GM13977 (cell line): ENCODE results near the gene MARS1.

Experiments used
- DNase-seq: peaks from one replicate; pipeline ENCODE4 v3.0.0; 2012; ENCODE audit warnings: low spot score
- in situ Hi-C: fragments of 300-500 bp; cut with MboI; formaldehyde crosslinking; loops from one replicate; pipeline ENCODE4 v1.12.0; 2022; ENCODE audit warnings: low sequenced_read_pairs, low pct_unique_long_range_greater_than_20kb, mixed read lengths, inconsistent platforms; ENCODE audit not compliant: unreplicated experiment
- TF ChIP-seq, protein P1 (sequence below): IDR thresholded peaks from 2 replicates; pipeline ENCODE4 v1.5.1; 2012; ENCODE audit warnings: mild to moderate bottlenecking, control low read depth; ENCODE audit not compliant: insufficient read depth; ENCODE audit errors: extremely low read depth, missing control alignments

The MARS1 gene

DNA sequence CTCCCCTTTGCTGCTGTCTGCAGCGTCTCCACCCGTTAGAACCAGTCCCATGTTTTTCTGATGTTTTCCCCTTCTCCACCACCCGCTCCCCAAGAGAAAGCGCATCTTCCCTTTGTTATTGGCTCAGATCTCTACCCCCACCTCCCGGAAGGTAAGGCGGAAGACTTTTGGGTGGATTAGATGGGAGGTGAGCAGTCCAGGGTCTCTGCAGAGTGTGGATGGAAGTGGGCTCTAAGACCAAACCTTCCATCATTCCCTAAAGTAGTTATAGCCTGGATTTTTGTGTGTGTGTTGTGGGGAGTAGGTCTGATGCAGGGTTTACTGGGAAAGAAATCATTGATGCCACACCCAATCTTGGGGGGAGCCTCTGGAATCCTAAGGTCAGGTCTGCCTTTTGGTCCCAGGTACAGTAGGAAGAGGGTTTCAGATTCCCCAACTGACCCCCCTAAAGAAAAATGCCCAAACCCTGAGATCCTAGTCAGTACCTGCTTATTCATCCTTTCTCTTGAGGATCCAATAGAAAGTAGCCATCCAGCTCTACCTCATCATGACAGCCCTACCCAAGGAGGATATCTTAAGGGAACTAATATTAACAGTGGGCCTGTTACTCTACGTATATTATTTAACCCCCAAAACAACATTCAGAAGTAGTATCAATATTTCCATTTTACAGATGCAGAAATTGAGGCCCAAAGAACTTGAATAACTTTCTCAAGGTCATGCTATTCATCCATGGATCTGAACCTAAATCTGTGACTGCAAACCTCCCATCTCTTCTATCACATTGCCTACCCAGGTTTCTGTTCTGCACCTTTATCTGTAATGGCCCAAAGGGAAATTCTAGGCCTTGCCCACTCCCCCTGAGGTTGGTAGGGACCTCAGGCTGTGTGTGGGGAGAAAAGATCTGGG lies 63.0 kb downstream of the MARS1 start:
- in situ Hi-C loops = no loop called here
- no peak for DNase-seq
- TF ChIP-seq, protein P1, sequence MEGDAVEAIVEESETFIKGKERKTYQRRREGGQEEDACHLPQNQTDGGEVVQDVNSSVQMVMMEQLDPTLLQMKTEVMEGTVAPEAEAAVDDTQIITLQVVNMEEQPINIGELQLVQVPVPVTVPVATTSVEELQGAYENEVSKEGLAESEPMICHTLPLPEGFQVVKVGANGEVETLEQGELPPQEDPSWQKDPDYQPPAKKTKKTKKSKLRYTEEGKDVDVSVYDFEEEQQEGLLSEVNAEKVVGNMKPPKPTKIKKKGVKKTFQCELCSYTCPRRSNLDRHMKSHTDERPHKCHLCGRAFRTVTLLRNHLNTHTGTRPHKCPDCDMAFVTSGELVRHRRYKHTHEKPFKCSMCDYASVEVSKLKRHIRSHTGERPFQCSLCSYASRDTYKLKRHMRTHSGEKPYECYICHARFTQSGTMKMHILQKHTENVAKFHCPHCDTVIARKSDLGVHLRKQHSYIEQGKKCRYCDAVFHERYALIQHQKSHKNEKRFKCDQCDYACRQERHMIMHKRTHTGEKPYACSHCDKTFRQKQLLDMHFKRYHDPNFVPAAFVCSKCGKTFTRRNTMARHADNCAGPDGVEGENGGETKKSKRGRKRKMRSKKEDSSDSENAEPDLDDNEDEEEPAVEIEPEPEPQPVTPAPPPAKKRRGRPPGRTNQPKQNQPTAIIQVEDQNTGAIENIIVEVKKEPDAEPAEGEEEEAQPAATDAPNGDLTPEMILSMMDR = no peak

DNA sequence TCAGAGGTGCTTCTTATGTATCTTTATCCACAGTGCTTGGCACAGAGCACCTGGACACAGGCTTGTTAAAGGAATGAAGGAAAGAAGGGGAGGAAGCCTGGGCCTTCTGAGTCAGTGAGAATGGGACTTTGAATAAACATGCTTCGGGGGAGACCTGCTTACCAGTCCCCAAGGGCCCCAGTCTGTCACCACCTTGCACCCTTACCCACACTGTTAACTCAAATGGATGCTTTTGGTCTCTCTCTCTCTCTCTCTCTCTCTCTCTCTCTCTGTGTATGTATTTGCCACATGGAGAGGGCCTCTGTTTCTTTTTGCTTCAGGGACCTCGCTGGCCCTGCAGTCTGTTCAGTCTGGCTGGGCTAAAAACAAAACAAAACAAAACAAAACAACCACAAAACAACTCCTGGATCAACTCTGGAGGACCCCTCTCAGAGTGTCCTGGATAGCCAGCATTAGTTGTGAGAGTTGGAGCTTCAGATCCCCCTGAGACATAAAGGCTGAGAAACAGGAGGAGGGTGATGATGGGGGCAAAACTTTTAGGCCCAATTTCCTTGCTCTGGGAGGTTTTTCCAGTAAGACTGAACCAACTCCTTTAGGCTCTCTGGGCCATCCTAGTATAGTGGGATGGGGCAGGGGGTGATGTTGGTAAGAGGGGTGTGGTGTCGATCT lies 63.9 kb downstream of the MARS1 start:
- TF ChIP-seq, protein P1 = no peak
- DNase-seq = no peak
- in situ Hi-C loops = no loop called here

DNA sequence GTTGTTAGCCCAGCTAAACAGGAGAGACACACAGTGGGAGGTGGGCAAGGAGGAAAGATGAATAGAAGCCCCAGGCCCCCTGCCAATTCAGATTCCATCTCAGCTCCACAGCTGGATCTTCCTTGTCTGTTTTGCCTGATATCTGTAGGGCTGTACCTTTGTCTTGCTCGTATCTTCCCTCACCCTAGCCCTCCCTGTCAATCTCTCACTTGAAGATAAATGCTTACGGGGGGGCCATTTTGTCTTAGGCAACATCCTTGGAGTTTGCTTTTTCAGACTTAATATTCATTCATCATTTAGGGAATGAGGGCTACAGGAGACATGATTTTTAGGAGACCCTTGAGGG lies 64.4 kb downstream of the MARS1 start:
- in situ Hi-C loops = no loop called here
- TF ChIP-seq, protein P1 = no peak
- no peak for DNase-seq

- in situ Hi-C loops = no loop called here
- TF ChIP-seq, protein P1 = no peak
- DNase-seq = no peak
These were observed 65.0 kb downstream of the MARS1 start for GRCh38 chr12:57552835-57553313.

GRCh38 chr12:57553343-57554202 lies 65.7 kb downstream of the MARS1 start:
- in situ Hi-C loops = no loop called here
- no peak for DNase-seq
- TF ChIP-seq, protein P1 = no peak

DNA sequence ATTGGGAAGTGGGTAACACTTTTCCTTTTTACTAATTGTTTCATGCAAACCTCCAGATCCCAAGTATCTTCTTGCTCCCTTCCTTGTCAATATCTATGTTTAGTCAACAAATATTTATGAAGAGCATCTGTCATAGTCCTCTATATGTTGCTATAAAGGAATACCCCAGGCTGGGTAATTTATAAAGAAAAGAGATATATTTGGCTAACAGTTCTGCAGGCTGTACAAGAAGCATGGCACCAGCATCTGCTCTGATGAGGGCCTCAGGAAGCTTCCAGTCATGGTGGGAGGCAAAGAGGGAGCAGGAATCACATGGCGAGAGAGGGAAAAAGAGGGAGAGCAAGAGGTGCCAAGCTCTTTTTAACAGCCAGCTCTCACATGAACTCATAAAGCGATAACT lies 66.6 kb downstream of the MARS1 start:
- in situ Hi-C loops = no loop called here
- TF ChIP-seq, protein P1 = no peak
- no peak for DNase-seq
